SH-SY5Y (cell line): ENCODE results near the gene ZNF624.
"Not testable (repeated sequence)": the region's sequence is repeated elsewhere in the genome, so short reads cannot be mapped to it uniquely, and the experiment has no call there.

Experiments used
- GATA2 ChIP-seq: IDR thresholded peaks from 2 replicates; pipeline ENCODE4 v1.6.1; 2011; ENCODE audit warnings: mild to moderate bottlenecking, low read depth, low read length
- GATA3 ChIP-seq: IDR thresholded peaks from 2 replicates; pipeline ENCODE4 v1.6.1; 2011; ENCODE audit warnings: low read depth, mild to moderate bottlenecking, low read length, moderate library complexity

The ZNF624 gene

DNA sequence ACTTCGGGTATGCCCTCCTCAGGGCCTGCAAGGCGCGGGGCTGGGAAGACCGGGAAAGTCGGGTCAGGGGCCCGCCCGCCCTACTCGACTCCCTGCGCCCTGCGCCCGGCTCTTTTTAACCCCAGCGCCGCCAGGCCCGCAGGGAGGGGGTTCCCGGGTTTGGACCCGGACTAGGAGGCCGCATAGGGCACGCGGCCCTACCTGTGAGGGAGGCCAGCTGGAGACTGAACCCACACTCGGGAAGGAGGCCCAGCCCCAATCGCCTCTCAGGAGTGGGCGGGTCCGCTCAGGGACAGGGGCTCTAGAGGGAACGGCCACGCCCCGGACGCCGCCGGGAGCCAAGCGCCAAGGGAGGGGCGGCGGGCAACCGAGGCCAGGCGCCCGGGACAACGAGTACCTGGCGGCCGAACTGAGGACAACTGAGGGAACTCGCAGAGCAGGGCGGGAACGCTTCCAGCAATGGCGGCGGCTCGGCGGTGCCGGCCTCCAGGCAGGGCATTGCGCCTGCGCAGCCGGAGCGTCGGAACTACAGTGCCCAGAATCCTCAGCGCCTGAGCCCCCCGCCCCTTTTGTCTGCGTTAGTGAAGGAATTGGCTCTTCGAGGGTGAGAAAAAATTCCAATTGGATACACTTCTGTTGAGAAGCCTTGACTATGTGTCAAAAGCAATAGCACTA lies at the start of gene ZNF624:
TSS of gene ZNF624 (minus strand) at position 484 of the 675 bp plus-strand sequence.
- TF ChIP-seq GATA2 (no peak), GATA3 (no peak)

- TF ChIP-seq GATA3, GATA2: not testable (repeated sequence)
Measured at GRCh38 chr17:16689731-16690281, 36.2 kb upstream of the ZNF624 start, which contains the start of gene CCDC144A. Gene CCDC144A, plus strand, starts transcription at chr17:16690241. Its CDS starts 160 bp downstream, at chr17:16690401.

DNA sequence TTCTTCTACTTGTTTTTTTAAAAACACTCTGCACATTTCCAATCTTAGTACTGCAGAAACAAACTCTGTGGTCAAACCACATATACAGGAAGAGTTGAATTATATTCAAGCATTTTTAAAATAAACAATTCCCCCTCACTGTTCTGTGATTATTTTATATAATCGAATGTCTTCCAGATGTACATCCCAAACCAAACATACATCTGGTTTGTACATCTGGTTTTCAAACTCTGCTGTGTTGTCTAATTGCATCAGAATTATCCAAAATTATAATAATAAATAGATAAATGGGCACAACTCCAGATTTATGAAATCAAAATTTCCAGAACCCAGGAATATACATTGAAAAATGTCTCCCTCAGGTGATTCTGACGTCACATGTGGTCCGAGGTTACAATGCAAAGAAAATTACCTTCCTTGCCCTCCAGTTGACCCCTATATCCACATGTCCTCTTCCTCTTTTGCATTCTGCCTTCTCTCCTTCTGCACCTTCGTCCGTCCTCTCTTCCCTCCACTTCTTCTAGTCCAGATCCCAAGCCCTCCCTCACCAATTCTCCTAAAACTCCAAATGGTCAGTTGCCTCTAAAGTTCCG lies 23.1 kb upstream of the ZNF624 start:
- TF ChIP-seq GATA2 (no peak), GATA3 (no peak)

DNA sequence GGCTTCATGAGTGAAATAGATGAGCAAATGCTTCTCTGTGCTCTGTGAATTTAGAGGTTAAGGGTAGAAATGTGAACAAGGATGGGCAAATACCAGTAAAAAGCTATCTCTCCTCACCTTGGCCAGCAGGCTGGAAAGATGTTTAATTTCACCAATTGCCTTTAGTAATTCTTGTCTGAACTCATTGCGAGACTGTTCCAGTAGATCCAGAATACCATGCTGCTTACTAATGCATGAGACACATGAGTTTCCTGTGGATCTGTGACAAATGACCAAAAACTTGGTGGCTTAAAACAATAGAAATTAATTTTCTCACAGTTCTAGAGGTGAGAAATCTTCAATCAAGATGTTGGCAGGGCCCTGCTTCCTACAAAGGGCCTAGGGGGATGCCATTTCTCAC lies 9.3 kb upstream of the ZNF624 start:
- TF ChIP-seq GATA3 (no peak), GATA2 (no peak)

DNA sequence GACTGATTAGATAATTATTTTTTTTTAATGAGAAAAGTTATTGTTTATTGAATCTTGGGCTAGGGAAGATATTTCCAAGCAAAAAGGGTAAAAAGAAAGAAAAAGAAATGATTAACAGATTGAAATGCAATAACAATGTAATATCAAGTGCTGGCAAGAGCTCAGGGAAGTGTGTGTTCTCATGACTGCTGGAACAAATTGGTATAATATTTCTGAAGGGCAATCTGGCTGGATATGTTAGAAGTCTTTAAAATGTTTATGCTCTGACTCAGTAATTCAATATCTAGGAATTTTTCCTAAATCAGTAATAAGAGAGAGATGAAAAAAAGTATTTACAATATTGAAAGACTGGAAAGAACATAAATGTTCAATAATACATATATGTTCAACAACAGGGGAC lies 7.6 kb upstream of the ZNF624 start:
- TF ChIP-seq GATA3 (no peak), GATA2 (no peak)

DNA sequence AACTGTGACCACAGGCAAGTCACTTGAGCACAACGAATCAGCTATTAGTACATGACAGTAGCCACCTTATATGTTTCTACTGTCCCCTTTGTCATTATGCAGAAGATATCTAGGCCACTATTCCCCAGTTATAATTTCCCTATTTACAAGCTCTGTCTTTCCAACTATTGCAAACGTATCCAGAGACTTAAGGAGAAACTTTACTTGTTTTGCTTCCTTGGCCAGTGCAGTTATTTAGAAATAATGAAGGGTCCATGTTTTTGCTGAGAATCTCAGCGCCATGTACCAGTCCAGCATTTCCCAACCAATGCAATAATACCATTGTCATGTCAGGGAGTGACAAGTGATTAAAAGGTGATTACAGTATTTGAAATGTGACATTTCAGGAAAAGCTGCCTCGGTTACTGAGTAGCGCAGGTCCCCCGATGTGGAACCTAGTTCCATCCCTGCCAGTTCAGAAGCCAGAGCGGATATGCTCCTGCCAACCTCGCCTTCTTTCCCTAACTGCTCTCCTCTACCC lies 743 bp downstream of the ZNF624 start:
- TF ChIP-seq GATA3 (no peak), GATA2 (no peak)

DNA sequence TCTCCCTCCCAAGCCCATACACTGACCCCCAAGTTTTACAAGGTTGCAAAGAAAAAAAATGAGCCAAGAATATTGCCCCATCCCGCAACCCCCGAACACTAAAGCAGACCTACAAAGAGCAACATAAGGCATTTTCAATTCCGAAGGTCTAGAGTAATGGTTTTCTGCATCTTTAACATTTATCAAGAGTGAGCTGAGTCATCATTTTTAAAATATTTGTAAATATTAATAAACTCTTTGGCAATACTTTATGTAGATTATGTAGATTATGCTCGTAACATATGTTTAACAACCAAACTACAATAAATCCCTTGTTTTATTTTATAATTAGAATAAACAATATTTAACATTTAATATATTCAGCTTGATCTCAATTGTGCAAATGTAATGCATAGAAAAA lies 1.4 kb downstream of the ZNF624 start:
- TF ChIP-seq GATA2: no peak
- no peak for TF ChIP-seq GATA3

GRCh38 chr17:16649585-16649984 lies 4.1 kb downstream of the ZNF624 start:
- TF ChIP-seq GATA2 (no peak), GATA3 (no peak)

- TF ChIP-seq GATA2 (no peak), GATA3 (no peak)
Measured at GRCh38 chr17:16639438-16639837, 14.2 kb downstream of the ZNF624 start.

DNA sequence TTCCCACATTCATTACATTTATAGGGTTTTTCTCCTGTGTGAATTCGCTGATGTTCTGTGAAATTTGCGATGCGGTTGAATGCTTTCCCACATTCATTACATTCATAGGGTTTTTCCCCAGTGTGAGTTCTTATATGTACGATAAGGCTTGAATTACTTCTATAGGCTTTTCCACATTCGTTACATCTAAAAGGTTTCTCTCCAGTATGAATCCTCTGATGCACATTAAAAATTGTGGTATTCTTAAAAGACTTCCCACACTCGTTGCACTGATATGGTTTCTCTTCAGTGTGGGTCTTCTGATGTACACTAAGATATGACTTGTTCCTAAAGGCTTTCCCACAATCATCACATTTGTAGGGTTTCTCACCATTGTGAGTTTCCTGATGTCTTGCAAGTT lies 30.4 kb downstream of the ZNF624 start:
- TF ChIP-seq GATA3 (no peak), GATA2 (no peak)

DNA sequence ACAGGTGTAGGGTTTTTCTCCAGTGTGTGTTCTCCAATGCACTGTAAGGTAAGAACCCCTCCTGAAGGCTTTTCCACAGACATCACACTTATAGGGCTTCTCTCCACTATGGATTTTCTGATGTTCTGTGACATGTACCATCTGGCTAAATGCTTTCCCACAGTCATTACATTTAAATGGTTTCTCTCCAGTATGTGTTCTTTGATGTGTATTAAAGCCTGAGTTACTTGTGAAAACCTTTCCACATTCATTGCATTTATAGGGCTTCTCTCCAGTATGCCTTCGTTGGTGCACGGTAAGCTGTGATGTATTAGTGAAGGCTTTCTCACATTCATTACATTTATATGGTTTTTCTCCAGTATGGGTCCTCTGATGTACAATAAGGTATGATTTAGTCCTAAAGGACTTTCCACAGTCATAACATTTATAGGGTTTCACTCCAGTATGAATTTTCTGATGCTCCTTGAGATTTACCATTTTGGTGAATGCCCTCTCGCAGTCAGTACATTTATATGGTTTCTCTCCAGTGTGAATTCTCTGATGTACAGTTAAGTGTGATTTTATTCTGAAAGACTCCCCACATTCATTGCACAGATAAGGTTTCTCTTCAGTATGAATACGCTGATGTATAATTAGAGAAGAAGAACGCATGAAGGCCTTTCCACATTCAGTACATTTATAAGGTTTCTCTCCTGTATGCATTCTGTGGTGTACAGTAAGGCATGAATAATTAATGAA lies 30.9 kb downstream of the ZNF624 start:
- TF ChIP-seq GATA3: no peak
- no peak for TF ChIP-seq GATA2

- TF ChIP-seq GATA3 (no peak), GATA2 (no peak)
Measured at GRCh38 chr17:16617481-16618060, 36.1 kb downstream of the ZNF624 start.

GRCh38 chr17:16599537-16599936 lies 54.1 kb downstream of the ZNF624 start:
- TF ChIP-seq GATA3: no peak
- no peak for TF ChIP-seq GATA2

- no peak for TF ChIP-seq GATA2
- TF ChIP-seq GATA3: no peak
Measured at GRCh38 chr17:16593356-16594102, 60.1 kb downstream of the ZNF624 start.
